DOHH2 (cell line): ENCODE data around the gene YBEY.

Source experiments
- H3F3A ChIP-seq: fragments of 200-600 bp; sonication (generic), shearing (Covaris generic); 2 replicates; pipeline ENCODE4 v1.6.0; 2016; ENCODE audit warnings: antibody characterized with exemption, mild to moderate bottlenecking; ENCODE audit not compliant: control insufficient read depth, insufficient read depth
- H3K27ac ChIP-seq: fragments of 200-600 bp; sonication (generic); 2 replicates; pipeline ENCODE4 v1.5.1; 2014; ENCODE audit warnings: low read depth, mild to moderate bottlenecking, low read length, moderate library complexity
- H3K27me3 ChIP-seq: fragments of 200-600 bp; sonication (generic); 2 replicates; pipeline ENCODE4 v1.6.1; 2014; ENCODE audit warnings: mild to moderate bottlenecking, low read length, mixed read lengths; ENCODE audit not compliant: control insufficient read depth
- H3K36me3 ChIP-seq: fragments of 200-600 bp; sonication (generic); 2 replicates; pipeline ENCODE4 v1.6.1; 2014; ENCODE audit warnings: mild to moderate bottlenecking, low read length, moderate library complexity, mixed read lengths; ENCODE audit not compliant: control insufficient read depth
- H3K4me1 ChIP-seq: fragments of 200-600 bp; sonication (generic); 2 replicates; pipeline ENCODE4 v1.6.1; 2014; ENCODE audit warnings: mild to moderate bottlenecking, low read length, mixed read lengths; ENCODE audit not compliant: control insufficient read depth
- H3K4me2 ChIP-seq: fragments of 200-600 bp; sonication (generic); 2 replicates; pipeline ENCODE4 v1.6.0; 2014; ENCODE audit warnings: mild to moderate bottlenecking, low read length, moderate library complexity
- H3K4me3 ChIP-seq: fragments of 200-600 bp; sonication (generic); 2 replicates; pipeline ENCODE4 v1.5.1; 2014; ENCODE audit warnings: mild to moderate bottlenecking, low read length, mixed read lengths
- H3K79me2 ChIP-seq: fragments of 200-600 bp; sonication (generic); 2 replicates; pipeline ENCODE4 v1.6.1; 2014; ENCODE audit warnings: mild to moderate bottlenecking, low read length, mixed read lengths; ENCODE audit not compliant: control insufficient read depth
- H3K9me2 ChIP-seq: fragments of 200-600 bp; sonication (generic); replicated peaks from 2 replicates; pipeline ENCODE4 v1.6.1; 2014; ENCODE audit warnings: mild to moderate bottlenecking, low read length, mixed read lengths; ENCODE audit not compliant: control insufficient read depth
- H3K9me3 ChIP-seq: fragments of 200-600 bp; sonication (generic); 2 replicates; pipeline ENCODE4 v1.6.1; 2014; ENCODE audit warnings: antibody characterized with exemption, low read length, mixed read lengths; ENCODE audit not compliant: control insufficient read depth, insufficient read depth
- H4K20me1 ChIP-seq: fragments of 200-600 bp; sonication (generic); 2 replicates; pipeline ENCODE4 v1.6.0; 2014; ENCODE audit warnings: low read depth, mild to moderate bottlenecking, antibody characterized with exemption, low read length, moderate library complexity; ENCODE audit not compliant: control insufficient read depth, insufficient read depth
- CTCF ChIP-seq: fragments of 200-600 bp; sonication (generic); IDR thresholded peaks from one replicate; pipeline ENCODE4 v1.5.1; 2014; ENCODE audit warnings: antibody characterized with exemption, mild to moderate bottlenecking, low read depth, low read length; ENCODE audit not compliant: poor library complexity, severe bottlenecking
- EZH2phosphoT487 ChIP-seq: fragments of 200-600 bp; sonication (generic); IDR thresholded peaks from 2 replicates; pipeline ENCODE4 v1.6.1; 2017; ENCODE audit warnings: borderline replicate concordance, mild to moderate bottlenecking, antibody characterized with exemption, low read length, moderate library complexity, mixed read lengths

The YBEY gene

GRCh38 chr21:46268371-46268770 is 17.8 kb upstream of the YBEY start:
- TF ChIP-seq CTCF, result no peak
- TF ChIP-seq EZH2phosphoT487, result no peak
- H3K4me1 ChIP-seq, result no peaks in the 10 kb centered on the region
- 0 out of 2 replicates have a peak, but pooled peaks cover 7% of the 10 kb centered on the region for H4K20me1 ChIP-seq

GRCh38 chr21:46269466-46269865 is 16.7 kb upstream of the YBEY start:
- no peaks in the 10 kb centered on the region; the same call in 1 of the 2 replicates for H3K79me2 ChIP-seq
- H3F3A ChIP-seq, result no peaks in the 10 kb centered on the region
- H3K9me3 ChIP-seq, result no peaks in the 10 kb centered on the region
- H3K4me2 ChIP-seq, result no peak overlapping the region
- H3K9me2 ChIP-seq, result no peaks in the 10 kb centered on the region
- peaks cover 91% of the 10 kb centered on the region for H3K36me3 ChIP-seq
- H3K27ac ChIP-seq, result no peak overlapping the region
- no peaks in the 10 kb centered on the region for H3K27me3 ChIP-seq
- no peak for TF ChIP-seq CTCF
- TF ChIP-seq EZH2phosphoT487, result no peak
- no peak overlapping the region for H3K4me3 ChIP-seq
- H3K4me1 ChIP-seq, result no peaks in the 10 kb centered on the region
- H4K20me1 ChIP-seq, result 0 out of 2 replicates have a peak, but pooled peaks cover 5% of the 10 kb centered on the region

More at GRCh38 chr21:46268371-46268770, 17.8 kb upstream of the YBEY start:
- no peaks in the 10 kb centered on the region for H3K27me3 ChIP-seq
- no peaks in the 10 kb centered on the region for H3K9me2 ChIP-seq
- H3K36me3 ChIP-seq, result peaks cover 88% of the 10 kb centered on the region
- H3F3A ChIP-seq, result no peaks in the 10 kb centered on the region
- no peaks in the 10 kb centered on the region for H3K9me3 ChIP-seq
- no peaks in the 10 kb centered on the region; the same call in 1 of the 2 replicates for H3K79me2 ChIP-seq
- no peak overlapping the region for H3K27ac ChIP-seq
- H3K4me2 ChIP-seq, result no peak overlapping the region
- H3K4me3 ChIP-seq, result no peak overlapping the region

GRCh38 chr21:46273341-46273740 is 12.8 kb upstream of the YBEY start:
- no peaks in the 10 kb centered on the region for H4K20me1 ChIP-seq
- H3K9me2 ChIP-seq, result no peaks in the 10 kb centered on the region
- no peaks in the 10 kb centered on the region for H3F3A ChIP-seq
- peaks cover 89% of the 10 kb centered on the region for H3K36me3 ChIP-seq
- no peak overlapping the region for H3K4me3 ChIP-seq
- peaks cover 6% of the 10 kb centered on the region for H3K79me2 ChIP-seq
- H3K4me1 ChIP-seq, result no peaks in the 10 kb centered on the region
- no peak overlapping the region for H3K4me2 ChIP-seq
- TF ChIP-seq EZH2phosphoT487, result no peak
- no peak for TF ChIP-seq CTCF
- no peaks in the 10 kb centered on the region for H3K27me3 ChIP-seq
- H3K27ac ChIP-seq, result no peak overlapping the region
- H3K9me3 ChIP-seq, result no peaks in the 10 kb centered on the region
